Nephron (organoid): ENCODE results near the gene SRBD1.

Experiments used
- H3K27ac Mint-ChIP-seq, 3 experiments: 2 replicates each; pipeline ENCODE4 v1.8.0; 2020; ENCODE audit warnings: mixed read lengths in 3 of 3, mild to moderate bottlenecking in 2 of 3, moderate library complexity in 1 of 3
- H3K27me3 Mint-ChIP-seq: 2 replicates; pipeline ENCODE4 v1.8.0; 2021; ENCODE audit warnings: low read depth, mild to moderate bottlenecking, moderate library complexity, mixed read lengths
- H3K36me3 Mint-ChIP-seq: 2 replicates; pipeline ENCODE4 v1.8.0; 2020; ENCODE audit warnings: low read depth, mixed read lengths
- H3K4me1 Mint-ChIP-seq: 2 replicates; pipeline ENCODE4 v1.8.0; 2020; ENCODE audit warnings: mixed read lengths
- H3K4me3 Mint-ChIP-seq, 3 experiments: 2 replicates each; pipeline ENCODE4 v1.8.0; 2020; ENCODE audit warnings: mild to moderate bottlenecking in 3 of 3, mixed read lengths in 3 of 3, moderate library complexity in 2 of 3
- H3K9me3 Mint-ChIP-seq: 2 replicates; pipeline ENCODE4 v1.8.0; 2020; ENCODE audit warnings: mixed read lengths
- CTCF ChIP-seq, 3 experiments: fragments of 200-600 bp; sonication (generic); IDR thresholded peaks; one replicate each; pipeline ENCODE4 v1.5.0; 2021; ENCODE audit warnings: antibody characterized with exemption in 3 of 3; ENCODE audit not compliant: unreplicated experiment in 3 of 3

SRBD1 gene

GRCh38 chr2:45570671-45571334 lies 40.3 kb downstream of the SRBD1 start:
- H3K4me1 Mint-ChIP-seq = no peaks in the 10 kb centered on the region
- peaks cover 51% of the 10 kb centered on the region for H3K36me3 Mint-ChIP-seq
- no peak for TF ChIP-seq CTCF (IDR thresholded peaks at IDR 0.05; ENCODE audit: unreplicated experiment in 3 of 3)
- no peaks in the 10 kb centered on the region for H3K27me3 Mint-ChIP-seq
- peaks cover 6% of the 10 kb centered on the region for H3K9me3 Mint-ChIP-seq
- no peak overlapping the region for H3K4me3 Mint-ChIP-seq
- H3K27ac Mint-ChIP-seq = no peak overlapping the region

- H3K27me3 Mint-ChIP-seq = no peaks in the 10 kb centered on the region
- H3K4me3 Mint-ChIP-seq = no peak overlapping the region
- H3K9me3 Mint-ChIP-seq = peaks cover 6% of the 10 kb centered on the region
- no peak for TF ChIP-seq CTCF (IDR thresholded peaks at IDR 0.05; ENCODE audit: unreplicated experiment in 3 of 3)
- H3K27ac Mint-ChIP-seq = no peak overlapping the region
- H3K4me1 Mint-ChIP-seq = no peaks in the 10 kb centered on the region
- H3K36me3 Mint-ChIP-seq = peaks cover 48% of the 10 kb centered on the region
These were observed 42.1 kb downstream of the SRBD1 start for GRCh38 chr2:45568935-45569334.

GRCh38 chr2:45567974-45568789 lies 42.9 kb downstream of the SRBD1 start:
- peaks cover 44% of the 10 kb centered on the region for H3K36me3 Mint-ChIP-seq
- H3K4me3 Mint-ChIP-seq = no peak overlapping the region
- no peaks in the 10 kb centered on the region for H3K27me3 Mint-ChIP-seq
- no peaks in the 10 kb centered on the region for H3K4me1 Mint-ChIP-seq
- no peak for TF ChIP-seq CTCF (IDR thresholded peaks at IDR 0.05; ENCODE audit: unreplicated experiment in 3 of 3)
- peak overlapping the region in 2 of 3 experiments; percentile 70 to 74 for H3K27ac Mint-ChIP-seq
- peaks cover 6% of the 10 kb centered on the region for H3K9me3 Mint-ChIP-seq

GRCh38 chr2:45567288-45567963 lies 43.6 kb downstream of the SRBD1 start:
- Mint-ChIP-seq H3K27me3 (no peaks in the 10 kb centered on the region), H3K9me3 (peaks cover 6% of the 10 kb centered on the region), H3K4me1 (no peaks in the 10 kb centered on the region), H3K36me3 (peaks cover 40% of the 10 kb centered on the region), H3K27ac (peak overlapping the region in 2 of 3 experiments; percentile 70 to 74), H3K4me3 (no peak overlapping the region)
- TF ChIP-seq CTCF (IDR thresholded peaks at IDR 0.05; ENCODE audit: unreplicated experiment in 3 of 3) = no peak

- Mint-ChIP-seq H3K27me3 (no peaks in the 10 kb centered on the region), H3K4me1 (no peaks in the 10 kb centered on the region), H3K9me3 (no peaks in the 10 kb centered on the region)
These were observed 51.6 kb downstream of the SRBD1 start for GRCh38 chr2:45559436-45559835.

More at GRCh38 chr2:45559436-45559835, 51.6 kb downstream of the SRBD1 start:
- no peak overlapping the region for H3K4me3 Mint-ChIP-seq
- no peak overlapping the region for H3K27ac Mint-ChIP-seq
- peaks cover 19% of the 10 kb centered on the region for H3K36me3 Mint-ChIP-seq
- TF ChIP-seq CTCF (IDR thresholded peaks at IDR 0.05; ENCODE audit: unreplicated experiment in 3 of 3) = no peak
